22Rv1 (cell line): ENCODE data around the gene LRGUK.

Experiments used
- ZFX ChIP-seq: fragments of 450-650 bp; IDR thresholded peaks from 2 replicates; pipeline ENCODE4 v1.6.1; 2017; ENCODE audit warnings: antibody characterized with exemption, borderline replicate concordance
- TF ChIP-seq, protein P1 (sequence below): fragments of 450-650 bp; IDR thresholded peaks from 2 replicates; pipeline ENCODE4 v1.5.1; 2017; ENCODE audit warnings: mild to moderate bottlenecking

DNA sequence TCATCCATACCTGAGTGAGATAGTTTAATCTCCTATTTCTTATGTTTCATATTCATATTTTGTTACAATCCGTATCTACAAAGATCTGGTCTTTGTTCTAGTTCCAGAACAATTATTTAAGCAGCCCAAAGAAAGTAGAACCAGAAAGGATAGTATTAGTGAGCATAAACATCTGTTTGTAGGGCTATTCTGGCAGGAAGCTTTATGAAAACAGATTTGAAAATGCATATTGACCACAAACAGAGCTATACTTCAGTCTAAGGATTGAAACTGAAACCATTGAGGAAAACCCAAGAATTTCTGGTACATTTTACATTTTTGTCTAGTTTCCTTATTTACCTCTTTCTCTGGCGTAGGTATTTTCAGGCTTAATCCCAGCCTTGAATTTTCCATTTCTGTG lies 28.1 kb downstream of the LRGUK start:
- TF ChIP-seq, protein P1, sequence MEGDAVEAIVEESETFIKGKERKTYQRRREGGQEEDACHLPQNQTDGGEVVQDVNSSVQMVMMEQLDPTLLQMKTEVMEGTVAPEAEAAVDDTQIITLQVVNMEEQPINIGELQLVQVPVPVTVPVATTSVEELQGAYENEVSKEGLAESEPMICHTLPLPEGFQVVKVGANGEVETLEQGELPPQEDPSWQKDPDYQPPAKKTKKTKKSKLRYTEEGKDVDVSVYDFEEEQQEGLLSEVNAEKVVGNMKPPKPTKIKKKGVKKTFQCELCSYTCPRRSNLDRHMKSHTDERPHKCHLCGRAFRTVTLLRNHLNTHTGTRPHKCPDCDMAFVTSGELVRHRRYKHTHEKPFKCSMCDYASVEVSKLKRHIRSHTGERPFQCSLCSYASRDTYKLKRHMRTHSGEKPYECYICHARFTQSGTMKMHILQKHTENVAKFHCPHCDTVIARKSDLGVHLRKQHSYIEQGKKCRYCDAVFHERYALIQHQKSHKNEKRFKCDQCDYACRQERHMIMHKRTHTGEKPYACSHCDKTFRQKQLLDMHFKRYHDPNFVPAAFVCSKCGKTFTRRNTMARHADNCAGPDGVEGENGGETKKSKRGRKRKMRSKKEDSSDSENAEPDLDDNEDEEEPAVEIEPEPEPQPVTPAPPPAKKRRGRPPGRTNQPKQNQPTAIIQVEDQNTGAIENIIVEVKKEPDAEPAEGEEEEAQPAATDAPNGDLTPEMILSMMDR, result no peak
- no peak for TF ChIP-seq ZFX
